Ectodermal cell (in vitro differentiated cells): ENCODE data around the gene MANSC4.

Experiments used
- H3K27ac ChIP-seq: 2 replicates; pipeline ENCODE4 v1.7.0; 2013; ENCODE audit warnings: mild to moderate bottlenecking, low read depth, low read length; ENCODE audit not compliant: insufficient read depth, poor library complexity, severe bottlenecking
- H3K27me3 ChIP-seq: 2 replicates; pipeline ENCODE4 v1.7.0; 2013; ENCODE audit warnings: mild to moderate bottlenecking, low read length; ENCODE audit not compliant: insufficient read depth, control insufficient read depth, poor library complexity, severe bottlenecking
- H3K36me3 ChIP-seq: one replicate; pipeline ENCODE4 v1.7.0; 2013; ENCODE audit warnings: low read length; ENCODE audit not compliant: control insufficient read depth, insufficient read depth
- H3K4me1 ChIP-seq: one replicate; pipeline ENCODE4 v1.7.0; 2013; ENCODE audit warnings: low read length; ENCODE audit not compliant: control insufficient read depth, insufficient read depth
- H3K4me3 ChIP-seq: 2 replicates; pipeline ENCODE4 v1.7.0; 2013; ENCODE audit warnings: low read depth, low read length, control low read depth; ENCODE audit not compliant: insufficient read depth
- H3K9me3 ChIP-seq: 2 replicates; pipeline ENCODE4 v1.7.0; 2013; ENCODE audit warnings: mild to moderate bottlenecking, low read length, moderate library complexity; ENCODE audit not compliant: control insufficient read depth
- WGBS, 2 experiments: methylation state at CpG; one replicate each; pipeline ENCODE4 v1.1.7; 2013; ENCODE audit warnings: missing lambda C conversion rate in 2 of 2; 5-methylcytosine and 5-hydroxymethylcytosine counted together

Gene MANSC4

GRCh38 chr12:27802511-27802910 is 22.5 kb upstream of the MANSC4 start:
- Histone ChIP-seq H3K9me3 (no peaks in the 10 kb centered on the region), H3K27ac (no peak overlapping the region), H3K36me3 (peaks cover 6% of the 10 kb centered on the region), H3K4me3 (no peak overlapping the region), H3K27me3 (no peaks in the 10 kb centered on the region), H3K4me1 (no peaks in the 10 kb centered on the region)
- 97 to 100% methylated on average over 2 to 4 of the region's 4 CpGs for WGBS, 2 experiments

DNA sequence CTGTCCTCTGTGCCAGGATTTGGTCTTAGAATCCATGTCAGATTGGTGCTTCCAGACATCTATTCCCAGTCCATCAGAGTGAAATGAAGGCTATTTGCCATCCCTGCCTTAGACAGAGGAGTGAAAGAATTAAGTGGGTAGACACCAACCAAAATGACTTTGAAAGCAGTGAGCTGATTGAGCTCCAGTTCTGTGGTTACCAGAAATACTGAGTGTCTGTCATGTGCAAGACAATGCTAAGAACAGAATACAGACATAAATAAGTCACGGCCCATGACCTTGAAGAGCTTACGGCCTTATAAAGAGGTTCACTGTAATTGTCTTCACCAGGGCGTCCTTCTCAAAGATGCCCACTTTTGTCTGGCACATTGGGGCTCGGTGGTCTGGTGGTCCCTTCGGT is 21.6 kb upstream of the MANSC4 start:
- Histone ChIP-seq H3K27me3 (no peaks in the 10 kb centered on the region), H3K36me3 (peaks cover 12% of the 10 kb centered on the region), H3K27ac (no peak overlapping the region), H3K4me3 (no peak overlapping the region), H3K4me1 (no peaks in the 10 kb centered on the region), H3K9me3 (no peaks in the 10 kb centered on the region)
- WGBS, 2 experiments = 94 to 95% methylated on average over 5 of the region's 5 CpGs

- no peaks in the 10 kb centered on the region for H3K4me1 ChIP-seq
- H3K9me3 ChIP-seq = no peaks in the 10 kb centered on the region
- no peaks in the 10 kb centered on the region for H3K27me3 ChIP-seq
- no peak overlapping the region for H3K27ac ChIP-seq
- 90 to 94% methylated on average over 3 of the region's 3 CpGs for WGBS, 2 experiments
- no peak overlapping the region for H3K4me3 ChIP-seq
- H3K36me3 ChIP-seq = peaks cover 12% of the 10 kb centered on the region
Measured at GRCh38 chr12:27800819-27801218, 20.8 kb upstream of the MANSC4 start.

DNA sequence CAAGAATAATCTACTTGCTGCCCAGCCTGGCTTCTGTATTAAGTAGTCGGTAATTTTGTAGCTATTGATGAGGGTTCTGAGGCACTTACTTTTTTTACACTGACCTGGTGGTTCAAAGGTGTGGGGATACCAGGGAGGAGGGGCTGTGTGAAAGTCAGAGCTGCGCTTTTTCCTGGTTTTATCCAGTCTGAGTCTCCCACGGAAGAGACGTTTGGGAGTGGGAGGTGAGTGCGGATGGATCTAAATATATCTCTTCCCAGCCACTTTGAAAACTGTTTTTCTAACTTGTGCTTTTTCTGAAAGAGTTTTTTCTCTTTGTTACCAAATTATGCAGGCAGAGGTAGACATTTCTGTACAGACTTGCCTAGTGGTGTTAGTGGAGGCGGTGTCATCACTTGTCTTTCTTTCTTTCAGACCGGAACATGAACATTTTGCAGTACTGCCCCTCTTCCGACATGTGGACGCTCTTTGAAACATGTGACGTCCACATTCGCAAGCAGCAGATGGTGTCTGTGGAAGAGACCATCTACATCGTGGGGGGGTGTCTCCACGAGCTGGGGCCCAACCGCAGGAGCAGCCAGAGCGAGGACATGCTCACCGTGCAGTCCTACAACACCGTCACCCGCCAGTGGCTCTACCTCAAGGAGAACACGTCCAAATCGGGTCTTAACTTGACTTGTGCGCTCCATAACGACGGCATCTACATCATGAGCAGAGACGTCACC is 17.4 kb upstream of the MANSC4 start:
- WGBS, 2 experiments = 93 to 97% methylated on average over 24 of the region's 24 CpGs
- Histone ChIP-seq H3K4me3 (no peak overlapping the region), H3K4me1 (no peaks in the 10 kb centered on the region), H3K27me3 (no peaks in the 10 kb centered on the region), H3K9me3 (no peaks in the 10 kb centered on the region), H3K36me3 (peaks cover 30% of the 10 kb centered on the region), H3K27ac (no peak overlapping the region)

GRCh38 chr12:27796128-27796527 is 16.1 kb upstream of the MANSC4 start:
- WGBS, 2 experiments = 95 to 96% methylated on average over 7 of the region's 7 CpGs
- H3K9me3 ChIP-seq = no peaks in the 10 kb centered on the region
- no peaks in the 10 kb centered on the region for H3K4me1 ChIP-seq
- peaks cover 39% of the 10 kb centered on the region for H3K36me3 ChIP-seq
- H3K4me3 ChIP-seq = no peak overlapping the region
- no peak overlapping the region for H3K27ac ChIP-seq
- H3K27me3 ChIP-seq = no peaks in the 10 kb centered on the region

DNA sequence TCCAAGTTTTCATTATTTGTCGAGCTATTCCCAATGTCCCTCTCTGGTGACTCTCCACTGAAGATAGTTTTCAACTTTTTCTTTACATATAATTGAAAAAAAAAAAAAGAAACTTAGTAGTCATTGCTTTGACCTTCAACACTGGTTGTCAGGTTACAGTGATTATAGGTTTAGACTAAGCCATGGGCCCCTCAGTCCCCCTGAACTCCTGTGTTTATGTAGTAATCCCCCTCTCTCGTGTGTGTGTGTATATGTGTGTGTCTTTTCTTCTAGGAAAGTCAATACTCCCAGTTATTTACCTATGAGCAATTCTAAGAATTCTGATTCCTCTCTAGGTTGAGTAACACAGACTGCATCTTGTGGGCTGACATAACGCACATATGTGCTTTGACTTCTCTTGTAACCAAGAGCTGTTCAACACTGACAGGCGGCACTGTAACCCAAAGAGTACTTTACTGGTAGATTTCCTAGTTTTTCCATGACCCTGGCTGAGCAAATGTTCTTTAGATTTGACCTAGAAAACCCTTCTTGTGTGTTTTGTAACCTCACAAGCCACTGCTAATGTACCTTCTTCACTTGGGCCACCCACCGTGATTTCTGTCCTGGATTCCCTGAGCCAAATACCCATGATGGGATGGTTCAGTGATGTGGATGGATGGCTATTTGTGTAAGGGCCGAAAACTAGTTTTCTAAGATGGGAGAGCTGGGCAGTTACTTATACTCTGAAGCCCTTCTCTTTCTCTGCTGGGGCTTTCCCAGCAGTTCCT is 15.0 kb upstream of the MANSC4 start:
- 93 to 95% methylated on average over 4 to 5 of the region's 6 CpGs for WGBS, 2 experiments
- Histone ChIP-seq H3K4me1 (no peaks in the 10 kb centered on the region), H3K27me3 (no peaks in the 10 kb centered on the region), H3K36me3 (peaks cover 39% of the 10 kb centered on the region), H3K4me3 (no peak overlapping the region), H3K27ac (no peak overlapping the region), H3K9me3 (no peaks in the 10 kb centered on the region)

- H3K4me1 ChIP-seq = no peaks in the 10 kb centered on the region
- H3K36me3 ChIP-seq = peaks cover 27% of the 10 kb centered on the region
- 88 to 96% methylated on average over 1 to 2 of the region's 2 CpGs for WGBS, 2 experiments
- H3K9me3 ChIP-seq = no peaks in the 10 kb centered on the region
- H3K27ac ChIP-seq = no peak overlapping the region
- H3K4me3 ChIP-seq = no peak overlapping the region
- H3K27me3 ChIP-seq = no peaks in the 10 kb centered on the region
Measured at GRCh38 chr12:27790179-27790578, 10.1 kb upstream of the MANSC4 start.

DNA sequence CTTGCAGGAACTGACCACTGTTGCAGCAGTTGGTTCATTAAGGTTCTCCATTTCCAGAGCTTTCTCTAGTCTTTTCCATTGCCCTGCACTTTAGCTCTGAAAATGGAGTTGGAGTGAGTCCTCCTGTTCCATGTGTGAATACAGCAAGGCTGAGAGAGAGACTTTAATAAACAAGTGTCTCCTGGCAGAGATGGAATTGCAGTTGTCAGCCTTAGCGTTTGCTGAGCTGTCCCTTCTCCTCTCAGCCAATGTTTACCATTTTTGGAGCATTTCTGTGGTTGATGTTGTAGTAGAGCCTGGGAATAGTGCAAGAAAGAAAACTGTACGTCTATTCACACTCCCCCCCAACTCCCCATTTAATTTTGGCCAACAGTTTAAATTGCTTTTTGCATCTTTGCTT is 7.5 kb upstream of the MANSC4 start:
- H3K9me3 ChIP-seq = no peaks in the 10 kb centered on the region
- 88 to 92% methylated on average over 2 of the region's 2 CpGs for WGBS, 2 experiments
- H3K27me3 ChIP-seq = no peaks in the 10 kb centered on the region
- no peak overlapping the region for H3K27ac ChIP-seq
- peaks cover 3% of the 10 kb centered on the region for H3K4me1 ChIP-seq
- no peak overlapping the region for H3K4me3 ChIP-seq
- peaks cover 9% of the 10 kb centered on the region for H3K36me3 ChIP-seq

- H3K9me3 ChIP-seq = no peaks in the 10 kb centered on the region
- 95 to 99% methylated on average over 3 of the region's 3 CpGs for WGBS, 2 experiments
- H3K36me3 ChIP-seq = no peaks in the 10 kb centered on the region
- H3K27ac ChIP-seq = no peak overlapping the region
- H3K27me3 ChIP-seq = no peaks in the 10 kb centered on the region
- H3K4me3 ChIP-seq = no peak overlapping the region
- H3K4me1 ChIP-seq = peaks cover 17% of the 10 kb centered on the region
Measured at GRCh38 chr12:27785882-27786570, 6.0 kb upstream of the MANSC4 start.

- Histone ChIP-seq H3K4me1 (peaks cover 20% of the 10 kb centered on the region), H3K36me3 (no peaks in the 10 kb centered on the region), H3K27ac (no peak overlapping the region), H3K27me3 (no peaks in the 10 kb centered on the region), H3K9me3 (no peaks in the 10 kb centered on the region), H3K4me3 (peak overlapping the region; percentile 16)
- 60 to 67% methylated on average over 1 of the region's 1 CpG for WGBS, 2 experiments
Measured at GRCh38 chr12:27782481-27782880, 2.4 kb upstream of the MANSC4 start.
